ENCODE results near the gene CCBE1. TPM values are rescaled to one million over a fixed set of nuclear protein-coding genes. Genes with fewer than 3 reads are reported as not detected.

Gene CCBE1
- total and polyA plus RNA-seq, 2 of the 4 experiments (the other 2 are of a cell fraction) = 64.8 to 148 TPM

DNA sequence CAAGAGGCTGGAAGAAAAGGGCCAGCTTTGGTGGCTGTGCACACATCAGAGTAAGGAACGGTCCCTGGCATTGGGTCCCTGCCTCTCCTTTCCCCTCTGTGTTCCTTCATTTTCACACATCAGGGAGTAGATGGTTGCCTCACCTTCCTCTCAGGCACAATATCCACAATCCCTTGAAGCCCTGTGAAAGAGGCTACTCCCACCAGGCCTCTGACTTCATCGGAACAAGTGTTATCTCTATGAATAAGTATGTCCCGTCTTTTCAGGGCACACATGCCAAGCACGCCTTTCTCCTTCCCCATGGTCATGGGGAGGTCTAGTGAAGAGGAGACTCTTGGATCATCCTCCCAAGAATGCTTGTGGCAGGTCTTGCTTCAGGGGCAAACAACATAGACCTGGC is 277.0 kb downstream of the CCBE1 start:
- no peak overlapping the region; the same call in 1 of the 2 replicates for H3K18ac ChIP-seq (ENCODE audit: low read depth, low read length)
- BruUV-seq (replicated peaks) = no TSS peak
- no peak overlapping the region for H3K27ac ChIP-seq (ENCODE audit: insufficient read depth, low read length)
- no peak overlapping the region; the same call in 1 of the 2 replicates for H4K5ac ChIP-seq (ENCODE audit: low read depth, low read length)
- dilution Hi-C loops (cut with HindIII; ENCODE audit: low sequenced_read_pairs, unreplicated experiment) = no loop called here
- ChIA-PET CTCF (interaction anchor here (0.5 kb wide), 1 partner anchor 186 kb away, joined by 8 read pairs; no protein-coding TSS in a partner anchor), POLR2A (ENCODE audit: unreplicated experiment) (interaction anchor here (0.7 kb wide), 1 partner anchor 295 kb away, joined by 4 read pairs; no protein-coding TSS in a partner anchor)
- H2AK9ac ChIP-seq (replicated peaks; ENCODE audit: low read depth, low read length, poor library complexity) = no peak overlapping the region
- no peak overlapping the region for H2BK5ac ChIP-seq (ENCODE audit: low read depth, low read length, poor library complexity, severe bottlenecking)
- H3K79me1 ChIP-seq (ENCODE audit: low read depth in 1 of 2, low read length in 2 of 2) = no peaks in the 10 kb centered on the region
- H2AK5ac ChIP-seq (ENCODE audit: low read depth, low read length) = no peak overlapping the region
- no CpG with 5 or more reads among the region's 4 CpGs for WGBS, 2 experiments (ENCODE audit: extremely low coverage in 2 of 2, insufficient read length in 1 of 2)
- no peaks in the 10 kb centered on the region for H4K20me1 ChIP-seq (ENCODE audit: insufficient read depth, low read length)
- H4K91ac ChIP-seq (ENCODE audit: insufficient read depth, low read depth, low read length) = no peak overlapping the region; the same call in 1 of the 2 replicates
- no peak overlapping the region for H2BK20ac ChIP-seq (ENCODE audit: low read depth, low read length)
- no peak overlapping the region for H4K8ac ChIP-seq (ENCODE audit: low read depth in 2 of 2, low read length in 2 of 2)
- no peak overlapping the region for H2AFZ ChIP-seq (replicated peaks; ENCODE audit: low read length, poor library complexity)
- no peaks in the 10 kb centered on the region for H3K9me3 ChIP-seq (ENCODE audit: control insufficient read depth, insufficient read depth, low read length)
- in situ Hi-C loops (cut with MboI; ENCODE audit: low sequenced_read_pairs) = no loop called here
- intact Hi-C loops (cut with micrococcal nuclease) = no loop called here
- peak overlapping the region; percentile 32; the same call in 1 of the 2 replicates for H3K4ac ChIP-seq (ENCODE audit: low read depth, low read length)
- no peak overlapping the region for H3K14ac ChIP-seq (replicated peaks; ENCODE audit: low read depth, low read length)
- H3K36me3 ChIP-seq (ENCODE audit: control insufficient read depth, insufficient read depth, low read length) = no peaks in the 10 kb centered on the region
- H2BK15ac ChIP-seq (ENCODE audit: low read depth, low read length) = no peak overlapping the region
- TF ChIP-seq CHD1 (IDR thresholded peaks at IDR 0.05; ENCODE audit: low read depth, low read length) = no peak
- TF ChIP-seq BHLHE40 (IDR thresholded peaks at IDR 0.05; ENCODE audit: low read depth, low read length) = no peak
- TF ChIP-seq FOS (IDR thresholded peaks at IDR 0.05; ENCODE audit: low read depth, low read length) = no peak
- no peak for TF ChIP-seq MAZ (IDR thresholded peaks at IDR 0.05; ENCODE audit: borderline replicate concordance, low read depth, low read length)
- TF ChIP-seq SMC3 (IDR thresholded peaks at IDR 0.05; ENCODE audit: low read depth, low read length) = no peak
- TF ChIP-seq MXI1 (IDR thresholded peaks at IDR 0.05; ENCODE audit: borderline replicate concordance, low read depth, low read length) = no peak
- no peak for TF ChIP-seq MAFK (IDR thresholded peaks at IDR 0.05; ENCODE audit: low read depth, low read length)
- no peak for TF ChIP-seq NFE2L2 (IDR thresholded peaks at IDR 0.05; ENCODE audit: low read depth, low read length)
- TF ChIP-seq, protein P1, sequence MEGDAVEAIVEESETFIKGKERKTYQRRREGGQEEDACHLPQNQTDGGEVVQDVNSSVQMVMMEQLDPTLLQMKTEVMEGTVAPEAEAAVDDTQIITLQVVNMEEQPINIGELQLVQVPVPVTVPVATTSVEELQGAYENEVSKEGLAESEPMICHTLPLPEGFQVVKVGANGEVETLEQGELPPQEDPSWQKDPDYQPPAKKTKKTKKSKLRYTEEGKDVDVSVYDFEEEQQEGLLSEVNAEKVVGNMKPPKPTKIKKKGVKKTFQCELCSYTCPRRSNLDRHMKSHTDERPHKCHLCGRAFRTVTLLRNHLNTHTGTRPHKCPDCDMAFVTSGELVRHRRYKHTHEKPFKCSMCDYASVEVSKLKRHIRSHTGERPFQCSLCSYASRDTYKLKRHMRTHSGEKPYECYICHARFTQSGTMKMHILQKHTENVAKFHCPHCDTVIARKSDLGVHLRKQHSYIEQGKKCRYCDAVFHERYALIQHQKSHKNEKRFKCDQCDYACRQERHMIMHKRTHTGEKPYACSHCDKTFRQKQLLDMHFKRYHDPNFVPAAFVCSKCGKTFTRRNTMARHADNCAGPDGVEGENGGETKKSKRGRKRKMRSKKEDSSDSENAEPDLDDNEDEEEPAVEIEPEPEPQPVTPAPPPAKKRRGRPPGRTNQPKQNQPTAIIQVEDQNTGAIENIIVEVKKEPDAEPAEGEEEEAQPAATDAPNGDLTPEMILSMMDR (conservative IDR thresholded peaks at IDR 0.05; ENCODE audit: low read depth, low read length) = no peak
- TF ChIP-seq, protein P2, sequence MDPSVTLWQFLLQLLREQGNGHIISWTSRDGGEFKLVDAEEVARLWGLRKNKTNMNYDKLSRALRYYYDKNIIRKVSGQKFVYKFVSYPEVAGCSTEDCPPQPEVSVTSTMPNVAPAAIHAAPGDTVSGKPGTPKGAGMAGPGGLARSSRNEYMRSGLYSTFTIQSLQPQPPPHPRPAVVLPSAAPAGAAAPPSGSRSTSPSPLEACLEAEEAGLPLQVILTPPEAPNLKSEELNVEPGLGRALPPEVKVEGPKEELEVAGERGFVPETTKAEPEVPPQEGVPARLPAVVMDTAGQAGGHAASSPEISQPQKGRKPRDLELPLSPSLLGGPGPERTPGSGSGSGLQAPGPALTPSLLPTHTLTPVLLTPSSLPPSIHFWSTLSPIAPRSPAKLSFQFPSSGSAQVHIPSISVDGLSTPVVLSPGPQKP (IDR thresholded peaks at IDR 0.05; ENCODE audit: borderline replicate concordance, low read depth, low read length) = no peak
- no peak for TF ChIP-seq RAD21 (IDR thresholded peaks at IDR 0.05; ENCODE audit: low read length)
- TF ChIP-seq CEBPB (IDR thresholded peaks at IDR 0.05; ENCODE audit: low read depth, low read length) = no peak
- TF ChIP-seq RCOR1 (IDR thresholded peaks at IDR 0.05; ENCODE audit: insufficient replicate concordance, low read length) = no peak
- no peak for TF ChIP-seq POLR2A (IDR thresholded peaks at IDR 0.05; ENCODE audit: low read depth, low read length)
- TF ChIP-seq RFX5 (IDR thresholded peaks at IDR 0.05; ENCODE audit: low read depth, low read length) = no peak
- TF ChIP-seq, protein P3, sequence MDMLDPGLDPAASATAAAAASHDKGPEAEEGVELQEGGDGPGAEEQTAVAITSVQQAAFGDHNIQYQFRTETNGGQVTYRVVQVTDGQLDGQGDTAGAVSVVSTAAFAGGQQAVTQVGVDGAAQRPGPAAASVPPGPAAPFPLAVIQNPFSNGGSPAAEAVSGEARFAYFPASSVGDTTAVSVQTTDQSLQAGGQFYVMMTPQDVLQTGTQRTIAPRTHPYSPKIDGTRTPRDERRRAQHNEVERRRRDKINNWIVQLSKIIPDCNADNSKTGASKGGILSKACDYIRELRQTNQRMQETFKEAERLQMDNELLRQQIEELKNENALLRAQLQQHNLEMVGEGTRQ (IDR thresholded peaks at IDR 0.05; ENCODE audit: low read depth, low read length) = no peak
- no peak for DNase-seq
- H3K4me1 ChIP-seq (ENCODE audit: control insufficient read depth, insufficient read depth, low read length) = no peaks in the 10 kb centered on the region; the same call in 1 of the 2 replicates
- no peak overlapping the region for H3K9ac ChIP-seq (ENCODE audit: low read depth, low read length)
- ATAC-seq (ENCODE audit: low read depth) = no peak
- no peak overlapping the region for H2BK120ac ChIP-seq (ENCODE audit: low read depth, low read length)
- H3K27me3 ChIP-seq (ENCODE audit: control insufficient read depth, insufficient read depth, low read length) = peaks cover 8% of the 10 kb centered on the region
- no peak overlapping the region for H3K23ac ChIP-seq (ENCODE audit: low read depth, low read length)
- no peak overlapping the region for H3K56ac ChIP-seq (ENCODE audit: extremely low read depth, insufficient read depth, low read length)
- H3K4me2 ChIP-seq (ENCODE audit: low read depth, low read length) = no peak overlapping the region
- H3K9me1 ChIP-seq (ENCODE audit: insufficient read depth, low read length) = no peaks in the 10 kb centered on the region
- H3K4me3 ChIP-seq (ENCODE audit: insufficient read depth, low read depth, low read length) = no peak overlapping the region

Data from IMR-90 (cell line).